ENCODE results near the gene KRT25.

- TF ChIP-seq RAD21 (IDR thresholded peaks at IDR 0.05; ENCODE audit: low read depth) (no peak), CTCF (IDR thresholded peaks at IDR 0.05 in 2 of 3, conservative IDR thresholded peaks at IDR 0.05 in 1 of 3; ENCODE audit: borderline replicate concordance in 1 of 3, insufficient read depth in 1 of 3, low read depth in 2 of 3, low read length in 2 of 3) (no peak), YY1 (IDR thresholded peaks at IDR 0.05; ENCODE audit: extremely low read depth, insufficient replicate concordance, low read depth, low read length) (no peak), EZH2 (IDR thresholded peaks at IDR 0.05) (no peak), POLR2AphosphoS5 (IDR thresholded peaks at IDR 0.05; ENCODE audit: low read depth, low read length) (no peak), ZBTB33 (IDR thresholded peaks at IDR 0.05; ENCODE audit: extremely low read depth, insufficient replicate concordance, low read length) (no peak)
Observed at GRCh38 chr17:40775945-40776344, 20.8 kb upstream of the KRT25 start.

Data from HCT116 (cell line).